GM23338 (cell line): ENCODE results near the gene ERFE.

Experiments used
- CREB1 ChIP-seq: fragments of 250-450 bp; sonication (Bioruptor Pico); IDR thresholded peaks from 2 replicates; pipeline ENCODE4 v1.5.0; 2020; ENCODE audit warnings: low read depth, mild to moderate bottlenecking, moderate library complexity
- EZH2 ChIP-seq: fragments of 200-600 bp; sonication (generic); IDR thresholded peaks from one replicate; pipeline ENCODE4 v1.8.0; 2017; ENCODE audit warnings: antibody characterized with exemption, mild to moderate bottlenecking, low read depth; ENCODE audit not compliant: unreplicated experiment
- EZH2phosphoT487 ChIP-seq: fragments of 200-600 bp; sonication (generic); IDR thresholded peaks from one replicate; pipeline ENCODE4 v1.8.1; 2018; ENCODE audit warnings: antibody characterized with exemption; ENCODE audit not compliant: unreplicated experiment
- JUNB ChIP-seq: IDR thresholded peaks from one replicate; pipeline ENCODE4 v1.6.1; 2016; ENCODE audit warnings: antibody characterized with exemption; ENCODE audit not compliant: unreplicated experiment
- NANOG ChIP-seq: IDR thresholded peaks from 2 replicates; pipeline ENCODE4 v1.6.1; 2016; ENCODE audit warnings: antibody characterized with exemption, borderline replicate concordance
- POLR2AphosphoS5 ChIP-seq: IDR thresholded peaks from 2 replicates; pipeline ENCODE4 v1.6.1; 2016; ENCODE audit warnings: antibody characterized with exemption, low read depth
- STAT1 ChIP-seq: IDR thresholded peaks from one replicate; pipeline ENCODE4 v1.6.1; 2016; ENCODE audit warnings: antibody characterized with exemption; ENCODE audit not compliant: unreplicated experiment
- ZNF114 ChIP-seq: fragments of 250-450 bp; sonication (Bioruptor Pico); IDR thresholded peaks from 2 replicates; pipeline ENCODE4 v1.5.0; 2020; ENCODE audit warnings: mild to moderate bottlenecking, moderate library complexity
- ZNF331 ChIP-seq: fragments of 250-450 bp; sonication (Bioruptor Pico); IDR thresholded peaks from 2 replicates; pipeline ENCODE4 v1.5.0; 2020; ENCODE audit warnings: low read depth, mild to moderate bottlenecking, moderate library complexity
- ZNF462 ChIP-seq: fragments of 250-450 bp; sonication (Bioruptor Pico); IDR thresholded peaks from 2 replicates; pipeline ENCODE4 v1.5.0; 2020; ENCODE audit warnings: mild to moderate bottlenecking, moderate library complexity
- TF ChIP-seq, protein P1 (sequence below), 2 experiments: fragments of 200-600 bp in 1 of 2; sonication (generic) in 1 of 2; conservative IDR thresholded peaks; 2 replicates each; pipeline versions ENCODE4 v1.5.1 to v1.6.1; 2016 to 2017; ENCODE audit warnings: antibody characterized with exemption in 2 of 2, low read depth in 2 of 2, mild to moderate bottlenecking in 2 of 2, moderate library complexity in 1 of 2
- TF ChIP-seq, protein P2 (sequence below): IDR thresholded peaks from one replicate; pipeline ENCODE4 v1.6.1; 2018; ENCODE audit warnings: antibody characterized with exemption; ENCODE audit not compliant: unreplicated experiment
- TF ChIP-seq, protein P3 (sequence below): IDR thresholded peaks from 2 replicates; pipeline ENCODE4 v1.6.1; 2016; ENCODE audit warnings: antibody characterized with exemption

GRCh38 chr2:238168196-238169047 lies 9.7 kb downstream of the ERFE start:
- TF ChIP-seq ZNF331 (CRISPR knock-in tag) = no peak
- TF ChIP-seq EZH2 = no peak
- TF ChIP-seq, protein P1, sequence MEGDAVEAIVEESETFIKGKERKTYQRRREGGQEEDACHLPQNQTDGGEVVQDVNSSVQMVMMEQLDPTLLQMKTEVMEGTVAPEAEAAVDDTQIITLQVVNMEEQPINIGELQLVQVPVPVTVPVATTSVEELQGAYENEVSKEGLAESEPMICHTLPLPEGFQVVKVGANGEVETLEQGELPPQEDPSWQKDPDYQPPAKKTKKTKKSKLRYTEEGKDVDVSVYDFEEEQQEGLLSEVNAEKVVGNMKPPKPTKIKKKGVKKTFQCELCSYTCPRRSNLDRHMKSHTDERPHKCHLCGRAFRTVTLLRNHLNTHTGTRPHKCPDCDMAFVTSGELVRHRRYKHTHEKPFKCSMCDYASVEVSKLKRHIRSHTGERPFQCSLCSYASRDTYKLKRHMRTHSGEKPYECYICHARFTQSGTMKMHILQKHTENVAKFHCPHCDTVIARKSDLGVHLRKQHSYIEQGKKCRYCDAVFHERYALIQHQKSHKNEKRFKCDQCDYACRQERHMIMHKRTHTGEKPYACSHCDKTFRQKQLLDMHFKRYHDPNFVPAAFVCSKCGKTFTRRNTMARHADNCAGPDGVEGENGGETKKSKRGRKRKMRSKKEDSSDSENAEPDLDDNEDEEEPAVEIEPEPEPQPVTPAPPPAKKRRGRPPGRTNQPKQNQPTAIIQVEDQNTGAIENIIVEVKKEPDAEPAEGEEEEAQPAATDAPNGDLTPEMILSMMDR (conservative IDR thresholded peaks at IDR 0.05; ENCODE audit: low read depth in 2 of 2) = no peak
- TF ChIP-seq STAT1 = no peak
- no peak for TF ChIP-seq POLR2AphosphoS5
- TF ChIP-seq JUNB = no peak
- TF ChIP-seq, protein P2, sequence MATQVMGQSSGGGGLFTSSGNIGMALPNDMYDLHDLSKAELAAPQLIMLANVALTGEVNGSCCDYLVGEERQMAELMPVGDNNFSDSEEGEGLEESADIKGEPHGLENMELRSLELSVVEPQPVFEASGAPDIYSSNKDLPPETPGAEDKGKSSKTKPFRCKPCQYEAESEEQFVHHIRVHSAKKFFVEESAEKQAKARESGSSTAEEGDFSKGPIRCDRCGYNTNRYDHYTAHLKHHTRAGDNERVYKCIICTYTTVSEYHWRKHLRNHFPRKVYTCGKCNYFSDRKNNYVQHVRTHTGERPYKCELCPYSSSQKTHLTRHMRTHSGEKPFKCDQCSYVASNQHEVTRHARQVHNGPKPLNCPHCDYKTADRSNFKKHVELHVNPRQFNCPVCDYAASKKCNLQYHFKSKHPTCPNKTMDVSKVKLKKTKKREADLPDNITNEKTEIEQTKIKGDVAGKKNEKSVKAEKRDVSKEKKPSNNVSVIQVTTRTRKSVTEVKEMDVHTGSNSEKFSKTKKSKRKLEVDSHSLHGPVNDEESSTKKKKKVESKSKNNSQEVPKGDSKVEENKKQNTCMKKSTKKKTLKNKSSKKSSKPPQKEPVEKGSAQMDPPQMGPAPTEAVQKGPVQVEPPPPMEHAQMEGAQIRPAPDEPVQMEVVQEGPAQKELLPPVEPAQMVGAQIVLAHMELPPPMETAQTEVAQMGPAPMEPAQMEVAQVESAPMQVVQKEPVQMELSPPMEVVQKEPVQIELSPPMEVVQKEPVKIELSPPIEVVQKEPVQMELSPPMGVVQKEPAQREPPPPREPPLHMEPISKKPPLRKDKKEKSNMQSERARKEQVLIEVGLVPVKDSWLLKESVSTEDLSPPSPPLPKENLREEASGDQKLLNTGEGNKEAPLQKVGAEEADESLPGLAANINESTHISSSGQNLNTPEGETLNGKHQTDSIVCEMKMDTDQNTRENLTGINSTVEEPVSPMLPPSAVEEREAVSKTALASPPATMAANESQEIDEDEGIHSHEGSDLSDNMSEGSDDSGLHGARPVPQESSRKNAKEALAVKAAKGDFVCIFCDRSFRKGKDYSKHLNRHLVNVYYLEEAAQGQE = no peak
- TF ChIP-seq EZH2phosphoT487 = no peak
- TF ChIP-seq CREB1 (CRISPR knock-in tag) = no peak
- TF ChIP-seq ZNF114 (CRISPR knock-in tag) = no peak
- no peak for TF ChIP-seq NANOG
- TF ChIP-seq, protein P3, sequence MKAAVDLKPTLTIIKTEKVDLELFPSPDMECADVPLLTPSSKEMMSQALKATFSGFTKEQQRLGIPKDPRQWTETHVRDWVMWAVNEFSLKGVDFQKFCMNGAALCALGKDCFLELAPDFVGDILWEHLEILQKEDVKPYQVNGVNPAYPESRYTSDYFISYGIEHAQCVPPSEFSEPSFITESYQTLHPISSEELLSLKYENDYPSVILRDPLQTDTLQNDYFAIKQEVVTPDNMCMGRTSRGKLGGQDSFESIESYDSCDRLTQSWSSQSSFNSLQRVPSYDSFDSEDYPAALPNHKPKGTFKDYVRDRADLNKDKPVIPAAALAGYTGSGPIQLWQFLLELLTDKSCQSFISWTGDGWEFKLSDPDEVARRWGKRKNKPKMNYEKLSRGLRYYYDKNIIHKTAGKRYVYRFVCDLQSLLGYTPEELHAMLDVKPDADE = no peak
- TF ChIP-seq ZNF462 = no peak
